GM12878 (cell line): ENCODE measurements around the gene S1PR1. TPM values are rescaled to one million over a fixed set of nuclear protein-coding genes. Genes with fewer than 3 reads are reported as not detected.

Experiments used
- ATAC-seq: fragments of 200-7000 bp; cut with Tn5 transposase; 3 replicates; pipeline ENCODE4 v1.9.1; 2020; ENCODE audit warnings: mild to moderate bottlenecking, moderate library complexity
- BruUV-seq: library from RNA; stranded (reverse); fragments of 400-500 nt; replicated peaks from 2 replicates; lab custom pipeline; 2021; lab: Mats Ljungman, UMichigan
- CTCF ChIA-PET: fragments of 300-600 bp; sonication (Branson Sonifier 250); formaldehyde crosslinking; extraction: SDS; loops from one replicate; lab custom pipeline; 2021; ENCODE audit warnings: inconsistent platforms; lab: Yijun Ruan, JAX
- POLR2A ChIA-PET: fragments of 350-600 bp; formaldehyde crosslinking; extraction: SDS; loops from one replicate; lab custom pipeline; 2021; ENCODE audit warnings: inconsistent platforms; lab: Charles Lee
- RAD21 ChIA-PET: fragments of 300-600 bp; sonication (Branson Sonifier 250); formaldehyde crosslinking; loops from one replicate; lab custom pipeline; 2023; ENCODE audit warnings: antibody characterized with exemption; ENCODE audit not compliant: unreplicated experiment; lab: Charles Lee
- SMC1A ChIA-PET: fragments of 300-600 bp; sonication (Branson Sonifier 250); formaldehyde crosslinking; loops from one replicate; lab custom pipeline; 2023; ENCODE audit not compliant: unreplicated experiment, uncharacterized antibody; lab: Charles Lee
- DNase-seq: peaks from one replicate; pipeline ENCODE4 v3.0.0-alpha.2; 2011; ENCODE audit warnings: low read depth, low spot score
- FAIRE-seq: peaks from 3 replicates; lab custom pipeline; 2011; peaks lifted over from hg19 to GRCh38; lab: Jason Lieb, UNC
- H2AFZ ChIP-seq: 2 replicates; pipeline ENCODE4 v1.6.0; 2011; ENCODE audit warnings: low read depth, low read length, control low read depth; ENCODE audit not compliant: control insufficient read depth
- H3K27ac ChIP-seq: 2 replicates; pipeline ENCODE4 v1.5.1; 2011; ENCODE audit warnings: control low read depth; ENCODE audit not compliant: control insufficient read depth, insufficient read depth
- H3K27me3 ChIP-seq, 2 experiments: replicated peaks in 1 of 2; 2 replicates each; pipeline versions ENCODE4 v1.6.0 to v1.6.1; 2011; ENCODE audit warnings: low read length in 1 of 2; ENCODE audit not compliant: control insufficient read depth in 2 of 2, insufficient read depth in 2 of 2
- H3K36me3 ChIP-seq, 2 experiments: 2 replicates each; pipeline ENCODE4 v1.5.1; 2011; ENCODE audit warnings: low read length in 1 of 2; ENCODE audit not compliant: control insufficient read depth in 2 of 2, insufficient read depth in 2 of 2
- H3K4me1 ChIP-seq: 2 replicates; pipeline ENCODE4 v1.6.1; 2011; ENCODE audit warnings: mild to moderate bottlenecking, low read length, moderate library complexity, mixed read lengths; ENCODE audit not compliant: control insufficient read depth, insufficient read depth
- H3K4me2 ChIP-seq: 2 replicates; pipeline ENCODE4 v1.6.0; 2011; ENCODE audit warnings: control low read depth; ENCODE audit not compliant: control insufficient read depth, insufficient read depth
- H3K4me3 ChIP-seq: fragments of 200-600 bp; sonication (generic); 2 replicates; pipeline ENCODE4 v1.5.1; 2016
- H3K79me2 ChIP-seq: 2 replicates; pipeline ENCODE4 v1.6.0; 2011; ENCODE audit warnings: low read length; ENCODE audit not compliant: control insufficient read depth, insufficient read depth
- H3K9ac ChIP-seq: 2 replicates; pipeline ENCODE4 v1.8.0; 2011; ENCODE audit warnings: low read length, control low read depth, mixed read lengths; ENCODE audit not compliant: control insufficient read depth, insufficient read depth
- H3K9me3 ChIP-seq: replicated peaks from 3 replicates; pipeline ENCODE4 v1.5.1; 2011; ENCODE audit warnings: mild to moderate bottlenecking, low read length; ENCODE audit not compliant: control insufficient read depth, insufficient read depth
- H4K20me1 ChIP-seq: 2 replicates; pipeline ENCODE4 v1.6.0; 2011; ENCODE audit not compliant: control insufficient read depth, insufficient read depth
- ATF3 ChIP-seq: IDR thresholded peaks from 2 replicates; pipeline ENCODE4 v1.6.1; 2011; ENCODE audit warnings: low read depth, mild to moderate bottlenecking, low read length, moderate library complexity, borderline replicate concordance; ENCODE audit errors: extremely low read depth
- BACH1 ChIP-seq: fragments of 450-650 bp; IDR thresholded peaks from 2 replicates; pipeline ENCODE4 v1.6.1; 2017; ENCODE audit warnings: mild to moderate bottlenecking, borderline replicate concordance
- CBX3 ChIP-seq: fragments of 200-600 bp; sonication (generic); IDR thresholded peaks from 2 replicates; pipeline ENCODE4 v1.6.1; 2016; ENCODE audit warnings: low read depth, borderline replicate concordance
- NFXL1 ChIP-seq: fragments of 450-650 bp; IDR thresholded peaks from 2 replicates; pipeline ENCODE4 v1.6.1; 2017; ENCODE audit warnings: antibody characterized with exemption, mild to moderate bottlenecking, borderline replicate concordance
- NR2C2 ChIP-seq: IDR thresholded peaks from 2 replicates; pipeline ENCODE4 v1.6.1; 2011; ENCODE audit warnings: borderline replicate concordance, low read depth; ENCODE audit not compliant: control insufficient read depth, insufficient read length
- NR2F1 ChIP-seq: fragments of 450-650 bp; conservative IDR thresholded peaks from 2 replicates; pipeline ENCODE4 v1.6.1; 2017; ENCODE audit warnings: mild to moderate bottlenecking
- POLR2A ChIP-seq: IDR thresholded peaks from 2 replicates; pipeline ENCODE4 v1.6.1; 2011; ENCODE audit warnings: low read depth, mild to moderate bottlenecking, low read length
- RUNX3 ChIP-seq: IDR thresholded peaks from 2 replicates; pipeline ENCODE4 v1.6.1; 2012; ENCODE audit warnings: low read length, inconsistent platforms
- ZNF24 ChIP-seq: fragments of 450-650 bp; IDR thresholded peaks from 2 replicates; pipeline ENCODE4 v1.6.1; 2017; ENCODE audit warnings: antibody characterized with exemption, mild to moderate bottlenecking
- ZNF384 ChIP-seq: IDR thresholded peaks from 2 replicates; pipeline ENCODE4 v1.6.1; 2012; ENCODE audit warnings: low read depth, mild to moderate bottlenecking, low read length, improper control_type of control experiment, borderline replicate concordance
- WGBS: methylation state at CpG from one replicate; pipeline ENCODE4 v1.1.6; 2016; ENCODE audit warnings: low lambda C conversion rate; ENCODE audit not compliant: insufficient replicate concordance, insufficient coverage; ENCODE audit errors: missing lambda C conversion rate; 5-methylcytosine and 5-hydroxymethylcytosine counted together
- in situ Hi-C: fragments of 300-500 bp; cut with MboI; formaldehyde crosslinking; loops from 9 replicates; pipeline ENCODE4 v1.14.3; 2018; ENCODE audit warnings: mixed read lengths
- intact Hi-C: fragments of 100-400 bp; cut with micrococcal nuclease; formaldehyde crosslinking; loops from one replicate; pipeline ENCODE4 v1.14.2; 2022; ENCODE audit not compliant: unreplicated experiment
- polyA plus RNA-seq, 11 experiments: library from polyadenylated mRNA; depleted of rRNA in 4 of 11; unstranded in 6 of 11; stranded (reverse) in 5 of 11; fragments of >200 nt; fragmentation: Nextera tagmentation in 4 of 11; fragmentation: Illumina TruSeq in 1 of 11; extraction: Ambion mirVana in 4 of 11; extraction: Trizol in 1 of 11; gene quantifications; 1 replicate in 1 of 11; 2 replicates in 10 of 11; pipeline versions ENCODE4 v1.2.1 to v1.2.3, GENCODE V29; 2011 to 2016; ENCODE audit warnings: inconsistent platforms in 2 of 11, missing spikeins in 2 of 11, low read depth in 1 of 11
- total RNA-seq, 4 experiments: library from RNA; depleted of rRNA in 3 of 4; stranded (reverse); fragments of >200 nt in 3 of 4; fragmentation: Illumina TruSeq in 1 of 4; extraction: Trizol in 1 of 4; gene quantifications; 2 replicates each; pipeline versions ENCODE4 v1.2.1 to v1.2.3, GENCODE V29; 2013 to 2021
- TF ChIP-seq, protein P1 (sequence below): fragments of 450-650 bp; IDR thresholded peaks from 2 replicates; pipeline ENCODE4 v1.6.1; 2017; ENCODE audit warnings: mild to moderate bottlenecking
- TF ChIP-seq, protein P2 (sequence below): IDR thresholded peaks from 2 replicates; pipeline ENCODE4 v1.6.1; 2011; ENCODE audit warnings: borderline replicate concordance, low read depth, mild to moderate bottlenecking, moderate library complexity, mixed read lengths, low read length; ENCODE audit not compliant: insufficient read depth; ENCODE audit errors: extremely low read length

Gene S1PR1
- total and polyA plus RNA-seq, 10 of the 15 experiments (the other 5 are each of a cell fraction or from before 2014, with no cell fraction given) = 3.8 to 59.4 (median 30.7) TPM

- no peak overlapping the region for H3K4me3 ChIP-seq
- BruUV-seq = no TSS peak
- DNase-seq (peak; percentile 93), FAIRE-seq (no peak), ATAC-seq (peak; percentile 91)
- ChIA-PET CTCF (interaction anchor here (1.5 to 2.3 kb wide), 2 partner anchors 10 to 19 kb away, joined by 6 to 7 read pairs; no protein-coding TSS in a partner anchor), POLR2A (no interaction called here), SMC1A (interaction anchor here (0.7 to 1.5 kb wide), 2 partner anchors 8 to 51 kb away, joined by 3 read pairs; no protein-coding TSS in a partner anchor), RAD21 (interaction anchor here (0.8 kb wide), 1 partner anchor 59 kb away, joined by 3 read pairs; no protein-coding TSS in a partner anchor)
- no peaks in the 10 kb centered on the region for H3K27me3 ChIP-seq
- peak overlapping the region; percentile 74 for H2AFZ ChIP-seq
- no peaks in the 10 kb centered on the region; the same call in 2 of the 3 replicates for H3K9me3 ChIP-seq
- peak overlapping the region; percentile 46; the same call in 1 of the 2 replicates for H3K4me2 ChIP-seq
- peaks cover 14% of the 10 kb centered on the region for H3K4me1 ChIP-seq
- H3K27ac ChIP-seq = no peak overlapping the region; the same call in 1 of the 2 replicates
- no peaks in the 10 kb centered on the region for H4K20me1 ChIP-seq
- TF ChIP-seq NFXL1 (no peak), POLR2A (no peak), NR2F1 (0 out of 2 replicates have a peak, but pooled peaks have one; percentile 19), NR2C2 (no peak), RUNX3 (peak; percentile 70), ZNF24 (no peak), CBX3 (no peak), BACH1 (no peak), ZNF384 (peak; percentile 27; the same call in 1 of the 2 replicates), ATF3 (no peak)
- TF ChIP-seq, protein P1, sequence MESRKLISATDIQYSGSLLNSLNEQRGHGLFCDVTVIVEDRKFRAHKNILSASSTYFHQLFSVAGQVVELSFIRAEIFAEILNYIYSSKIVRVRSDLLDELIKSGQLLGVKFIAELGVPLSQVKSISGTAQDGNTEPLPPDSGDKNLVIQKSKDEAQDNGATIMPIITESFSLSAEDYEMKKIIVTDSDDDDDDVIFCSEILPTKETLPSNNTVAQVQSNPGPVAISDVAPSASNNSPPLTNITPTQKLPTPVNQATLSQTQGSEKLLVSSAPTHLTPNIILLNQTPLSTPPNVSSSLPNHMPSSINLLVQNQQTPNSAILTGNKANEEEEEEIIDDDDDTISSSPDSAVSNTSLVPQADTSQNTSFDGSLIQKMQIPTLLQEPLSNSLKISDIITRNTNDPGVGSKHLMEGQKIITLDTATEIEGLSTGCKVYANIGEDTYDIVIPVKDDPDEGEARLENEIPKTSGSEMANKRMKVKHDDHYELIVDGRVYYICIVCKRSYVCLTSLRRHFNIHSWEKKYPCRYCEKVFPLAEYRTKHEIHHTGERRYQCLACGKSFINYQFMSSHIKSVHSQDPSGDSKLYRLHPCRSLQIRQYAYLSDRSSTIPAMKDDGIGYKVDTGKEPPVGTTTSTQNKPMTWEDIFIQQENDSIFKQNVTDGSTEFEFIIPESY = no peak
- TF ChIP-seq, protein P2, sequence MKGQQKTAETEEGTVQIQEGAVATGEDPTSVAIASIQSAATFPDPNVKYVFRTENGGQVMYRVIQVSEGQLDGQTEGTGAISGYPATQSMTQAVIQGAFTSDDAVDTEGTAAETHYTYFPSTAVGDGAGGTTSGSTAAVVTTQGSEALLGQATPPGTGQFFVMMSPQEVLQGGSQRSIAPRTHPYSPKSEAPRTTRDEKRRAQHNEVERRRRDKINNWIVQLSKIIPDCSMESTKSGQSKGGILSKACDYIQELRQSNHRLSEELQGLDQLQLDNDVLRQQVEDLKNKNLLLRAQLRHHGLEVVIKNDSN = no peak
- H3K36me3 ChIP-seq = no peaks in the 10 kb centered on the region
- WGBS = 56% methylated on average over 3 of the region's 3 CpGs
- H3K9ac ChIP-seq = no peak overlapping the region
- H3K79me2 ChIP-seq = no peaks in the 10 kb centered on the region
- intact Hi-C loops = no loop called here
- in situ Hi-C loops = no loop called here
These were observed 20.9 kb downstream of the S1PR1 start for GRCh38 chr1:101257500-101258325.
